Skeletal muscle satellite cell (primary cell): Measurements from ENCODE around the gene PGBD5.

ENCODE experiments used
- H3K27me3 ChIP-seq: 2 replicates; pipeline ENCODE4 v1.7.0; 2013; ENCODE audit warnings: low read length; ENCODE audit not compliant: control insufficient read depth, insufficient read depth
- H3K36me3 ChIP-seq: 2 replicates; pipeline ENCODE4 v1.7.0; 2013; ENCODE audit warnings: mild to moderate bottlenecking, control low read depth, low read length; ENCODE audit not compliant: insufficient read depth
- H3K4me1 ChIP-seq: 2 replicates; pipeline ENCODE4 v1.7.0; 2013; ENCODE audit warnings: low read length; ENCODE audit not compliant: control insufficient read depth, insufficient read depth
- H3K4me2 ChIP-seq: 2 replicates; pipeline ENCODE4 v1.7.0; 2013; ENCODE audit warnings: mild to moderate bottlenecking, low read length
- H3K4me3 ChIP-seq: 2 replicates; pipeline ENCODE4 v1.7.0; 2013; ENCODE audit warnings: low read length
- H3K9ac ChIP-seq: 2 replicates; pipeline ENCODE4 v1.7.0; 2013; ENCODE audit warnings: mild to moderate bottlenecking, low read depth, low read length, moderate library complexity
- H3K9me3 ChIP-seq: replicated peaks from 2 replicates; pipeline ENCODE4 v1.7.0; 2013; ENCODE audit warnings: mild to moderate bottlenecking, control low read depth, low read length

Gene PGBD5

GRCh38 chr1:230368871-230369270 lies 57.3 kb downstream of the PGBD5 start:
- no peaks in the 10 kb centered on the region for H3K9me3 ChIP-seq
- no peak overlapping the region for H3K4me3 ChIP-seq
- no peaks in the 10 kb centered on the region for H3K27me3 ChIP-seq
- no peak overlapping the region for H3K9ac ChIP-seq
- no peaks in the 10 kb centered on the region for H3K36me3 ChIP-seq
- H3K4me1 ChIP-seq = no peaks in the 10 kb centered on the region
- no peak overlapping the region for H3K4me2 ChIP-seq

- Histone ChIP-seq H3K36me3 (no peaks in the 10 kb centered on the region), H3K4me3 (no peak overlapping the region), H3K9ac (no peak overlapping the region), H3K4me2 (no peak overlapping the region), H3K4me1 (no peaks in the 10 kb centered on the region), H3K9me3 (no peaks in the 10 kb centered on the region), H3K27me3 (no peaks in the 10 kb centered on the region)
Measured at GRCh38 chr1:230368363-230368762, 57.8 kb downstream of the PGBD5 start.

- Histone ChIP-seq H3K36me3 (no peaks in the 10 kb centered on the region), H3K9ac (no peak overlapping the region), H3K4me2 (no peak overlapping the region), H3K9me3 (no peaks in the 10 kb centered on the region), H3K27me3 (no peaks in the 10 kb centered on the region), H3K4me3 (no peak overlapping the region), H3K4me1 (no peaks in the 10 kb centered on the region)
Measured at GRCh38 chr1:230366504-230366915, 59.6 kb downstream of the PGBD5 start.

GRCh38 chr1:230365723-230366307 lies 60.3 kb downstream of the PGBD5 start:
- Histone ChIP-seq H3K27me3 (no peaks in the 10 kb centered on the region), H3K4me2 (no peak overlapping the region), H3K9ac (no peak overlapping the region), H3K4me1 (no peaks in the 10 kb centered on the region), H3K4me3 (no peak overlapping the region), H3K36me3 (no peaks in the 10 kb centered on the region), H3K9me3 (no peaks in the 10 kb centered on the region)

- Histone ChIP-seq H3K4me1 (no peaks in the 10 kb centered on the region), H3K4me3 (no peak overlapping the region), H3K27me3 (no peaks in the 10 kb centered on the region), H3K4me2 (no peak overlapping the region), H3K36me3 (no peaks in the 10 kb centered on the region), H3K9me3 (no peaks in the 10 kb centered on the region), H3K9ac (no peak overlapping the region)
Measured at GRCh38 chr1:230362949-230363348, 63.2 kb downstream of the PGBD5 start.

- no peak overlapping the region for H3K9ac ChIP-seq
- H3K27me3 ChIP-seq = no peaks in the 10 kb centered on the region
- H3K36me3 ChIP-seq = no peaks in the 10 kb centered on the region
- no peaks in the 10 kb centered on the region for H3K9me3 ChIP-seq
- H3K4me3 ChIP-seq = no peak overlapping the region
- no peaks in the 10 kb centered on the region for H3K4me1 ChIP-seq
- no peak overlapping the region for H3K4me2 ChIP-seq
Measured at GRCh38 chr1:230361941-230362340, 64.2 kb downstream of the PGBD5 start.

GRCh38 chr1:230359992-230360668 lies 66.0 kb downstream of the PGBD5 start:
- Histone ChIP-seq H3K4me1 (no peaks in the 10 kb centered on the region), H3K36me3 (no peaks in the 10 kb centered on the region), H3K4me3 (no peak overlapping the region), H3K27me3 (no peaks in the 10 kb centered on the region), H3K4me2 (no peak overlapping the region), H3K9me3 (no peaks in the 10 kb centered on the region), H3K9ac (no peak overlapping the region)

- Histone ChIP-seq H3K4me2 (no peak overlapping the region), H3K4me1 (no peaks in the 10 kb centered on the region), H3K9ac (no peak overlapping the region), H3K9me3 (no peaks in the 10 kb centered on the region), H3K36me3 (no peaks in the 10 kb centered on the region), H3K27me3 (no peaks in the 10 kb centered on the region), H3K4me3 (no peak overlapping the region)
Measured at GRCh38 chr1:230356869-230357794, 69.0 kb downstream of the PGBD5 start.

- no peak overlapping the region for H3K4me2 ChIP-seq
- no peaks in the 10 kb centered on the region for H3K27me3 ChIP-seq
- H3K4me3 ChIP-seq = no peak overlapping the region
- H3K9me3 ChIP-seq = no peaks in the 10 kb centered on the region
- H3K36me3 ChIP-seq = no peaks in the 10 kb centered on the region
- H3K9ac ChIP-seq = no peak overlapping the region
- no peaks in the 10 kb centered on the region for H3K4me1 ChIP-seq
Measured at GRCh38 chr1:230356190-230356589, 69.9 kb downstream of the PGBD5 start.

GRCh38 chr1:230355594-230355993 lies 70.5 kb downstream of the PGBD5 start:
- Histone ChIP-seq H3K9ac (no peak overlapping the region), H3K4me2 (no peak overlapping the region), H3K9me3 (no peaks in the 10 kb centered on the region), H3K4me1 (peaks cover 2% of the 10 kb centered on the region), H3K36me3 (no peaks in the 10 kb centered on the region), H3K4me3 (no peak overlapping the region), H3K27me3 (no peaks in the 10 kb centered on the region)

GRCh38 chr1:230355128-230355527 lies 71.0 kb downstream of the PGBD5 start:
- Histone ChIP-seq H3K36me3 (no peaks in the 10 kb centered on the region), H3K27me3 (no peaks in the 10 kb centered on the region), H3K4me2 (no peak overlapping the region), H3K9me3 (no peaks in the 10 kb centered on the region), H3K4me3 (no peak overlapping the region), H3K9ac (no peak overlapping the region), H3K4me1 (peaks cover 7% of the 10 kb centered on the region)
